Adrenal gland (tissue), 12 donors: ENCODE data around the gene DDC. TPM values are rescaled to one million over a fixed set of nuclear protein-coding genes. Genes with fewer than 3 reads are reported as not detected.

Experiments
- DNase-seq, 7 donors: peaks; one replicate each; pipeline ENCODE4 v3.0.0-alpha.2; 2019 to 2020
- H3K27ac ChIP-seq, 5 donors: fragments of 200-600 bp; sonication (generic) in 4 of 5; 1 replicate in 3 of 5; 2 replicates in 2 of 5; pipeline versions ENCODE4 v1.5.1 to v1.8.0; 2016 to 2020; ENCODE audit warnings: mild to moderate bottlenecking in 1 of 5
- H3K27me3 ChIP-seq: fragments of 200-600 bp; 2 replicates; pipeline ENCODE4 v1.8.0; 2021
- H3K36me3 ChIP-seq, 2 donors: fragments of 200-600 bp; replicated peaks in 1 of 2; 1 replicate in 1 of 2; 2 replicates in 1 of 2; pipeline versions ENCODE4 v1.5.1 to v1.8.0; 2018 to 2022
- H3K4me1 ChIP-seq, 2 donors: fragments of 200-600 bp; replicated peaks in 1 of 2; 1 replicate in 1 of 2; 2 replicates in 1 of 2; pipeline versions ENCODE4 v1.5.1 to v1.8.0; 2018 to 2021
- H3K4me3 ChIP-seq, 4 donors: fragments of 200-600 bp; sonication (generic) in 3 of 4; one replicate each; pipeline ENCODE4 v1.5.1; 2016 to 2018
- H3K9me3 ChIP-seq, 3 donors: fragments of 200-600 bp; sonication (generic) in 1 of 3; replicated peaks in 1 of 3; 1 replicate in 2 of 3; 2 replicates in 1 of 3; pipeline versions ENCODE4 v1.5.1 to v1.8.0; 2016 to 2021
- CTCF ChIP-seq, 6 experiments: fragments of 450-650 bp in 4 of 6; fragments of 200-600 bp in 2 of 6; sonication (generic) in 1 of 6; IDR thresholded peaks; 1 replicate in 5 of 6; 2 replicates in 1 of 6; pipeline versions ENCODE4 v1.5.1 to v1.8.0; 2016 to 2021; ENCODE audit warnings: antibody characterized with exemption in 6 of 6, mild to moderate bottlenecking in 2 of 6, moderate library complexity in 1 of 6
- POLR2A ChIP-seq, 2 donors: fragments of 450-650 bp; IDR thresholded peaks; one replicate each; pipeline ENCODE4 v1.6.1; 2017; ENCODE audit warnings: antibody characterized with exemption in 2 of 2, mild to moderate bottlenecking in 2 of 2, moderate library complexity in 1 of 2
- WGBS, 4 donors: extraction: QIAGEN DNeasy Blood & Tissue Kit in 2 of 4; methylation state at CpG; one replicate each; pipeline versions ENCODE4 v1.1.5 to v1.1.7; 2013 to 2017; 5-methylcytosine and 5-hydroxymethylcytosine counted together
- intact Hi-C, 2 donors: fragments of 100-400 bp; cut with DNase I; formaldehyde crosslinking; loops; one replicate each; pipeline versions ENCODE4 v1.14.1 to v1.15.0; 2022 to 2023
- polyA plus RNA-seq, 3 donors: library from polyadenylated mRNA; stranded (reverse); fragments of 200-250 nt in 2 of 3; fragments of 350-450 nt in 1 of 3; fragmentation: Illumina TruSeq in 1 of 3; extraction: RNeasy Lipid Tissue Mini Kit (QIAGEN cat#74804) in 1 of 3; gene quantifications; one replicate each; pipeline ENCODE4 v1.2.3, GENCODE V29; 2013 to 2014
- total RNA-seq, 9 donors: library from RNA; depleted of rRNA in 4 of 9; stranded (reverse); fragments of >200 nt in 4 of 9; fragments of 120-200 nt in 1 of 9; fragmentation: NEBNext Ultra II Directional in 1 of 9; extraction: Animal tissue kit (Norgen Biotek cat#: 25700) in 1 of 9; gene quantifications; one replicate each; pipeline versions ENCODE4 v1.1.0 to v1.2.4, GENCODE V29; 2013 to 2023
- donor health status: healthy with polysubstance abuse.
- donor health status: Bipolar disorder and iron deficiency.
- donor health status: DM: yes; HTN: yes; CAD: no.
- donor health status: DM: no; HTN: no; CAD: no.
- donor health status: DM: no; HTN: no; CAD: no.
- donor health status: DM: yes; HTN: yes; CAD: no.

The DDC gene
- total and polyA plus RNA-seq, 12 donors, result 0.58 to 52.7 (median 15.4) TPM

- DNase-seq, result no peak
- TF ChIP-seq POLR2A (IDR thresholded peaks at IDR 0.05) (no peak), CTCF (IDR thresholded peaks at IDR 0.05) (no peak)
- H3K27me3 ChIP-seq, result no peaks in the 10 kb centered on the region
- H3K4me3 ChIP-seq, result no peak overlapping the region
- H3K36me3 ChIP-seq, result peaks cover 0 to 52% of the 10 kb centered on the region in 2 donors
- H3K9me3 ChIP-seq, result no peaks in the 10 kb centered on the region
- intact Hi-C loops, result no loop called here
- no peaks in the 10 kb centered on the region for H3K4me1 ChIP-seq
- no peak overlapping the region for H3K27ac ChIP-seq
- 60 to 73% (median 68%) methylated on average over 6 of the region's 6 CpGs for WGBS, 4 donors
Observed at GRCh38 chr7:50610521-50611277, 45.5 kb upstream of the DDC start.

- H3K27me3 ChIP-seq, result no peaks in the 10 kb centered on the region
- no peaks in the 10 kb centered on the region for H3K9me3 ChIP-seq
- peak in 1 of 7 donors; percentile 44 for DNase-seq
- intact Hi-C loops, result no loop called here
- TF ChIP-seq CTCF (IDR thresholded peaks at IDR 0.05) (no peak), POLR2A (IDR thresholded peaks at IDR 0.05) (no peak)
- H3K27ac ChIP-seq, result no peak overlapping the region
- H3K4me1 ChIP-seq, result no peaks in the 10 kb centered on the region
- H3K4me3 ChIP-seq, result no peak overlapping the region
- peaks cover 0 to 56% of the 10 kb centered on the region in 2 donors for H3K36me3 ChIP-seq
- 79 to 85% (median 82%) methylated on average over 9 of the region's 9 CpGs for WGBS, 4 donors
Observed at GRCh38 chr7:50608196-50608906, 43.1 kb upstream of the DDC start.

- TF ChIP-seq POLR2A (IDR thresholded peaks at IDR 0.05), result no peak
- no peak for TF ChIP-seq CTCF (IDR thresholded peaks at IDR 0.05)
- H3K36me3 ChIP-seq, result peaks cover 0 to 52% of the 10 kb centered on the region in 2 donors
- H3K4me3 ChIP-seq, result no peak overlapping the region
- DNase-seq, result no peak
- H3K27me3 ChIP-seq, result no peaks in the 10 kb centered on the region
- 85 to 96% (median 91%) methylated on average over 6 of the region's 6 CpGs for WGBS, 4 donors
- intact Hi-C loops, result no loop called here
- H3K9me3 ChIP-seq, result no peaks in the 10 kb centered on the region
- H3K4me1 ChIP-seq, result no peaks in the 10 kb centered on the region
- no peak overlapping the region for H3K27ac ChIP-seq
Observed at GRCh38 chr7:50607524-50608125, 42.4 kb upstream of the DDC start.

GRCh38 chr7:50605059-50605458 is 39.9 kb upstream of the DDC start:
- Histone ChIP-seq H3K4me3 (no peak overlapping the region), H3K27me3 (no peaks in the 10 kb centered on the region), H3K36me3 (peaks cover 0 to 39% of the 10 kb centered on the region in 2 donors), H3K9me3 (no peaks in the 10 kb centered on the region), H3K27ac (no peak overlapping the region), H3K4me1 (peaks cover 0 to 3% of the 10 kb centered on the region in 2 donors)
- WGBS, 4 donors, result 95 to 97% (median 96%) methylated on average over 12 to 13 of the region's 13 CpGs
- TF ChIP-seq POLR2A (IDR thresholded peaks at IDR 0.05) (no peak), CTCF (IDR thresholded peaks at IDR 0.05) (no peak)
- DNase-seq, result no peak
- intact Hi-C loops, result no loop called here
